Measurements from ENCODE around the gene THOC5.

GRCh38 chr22:29491012-29491411, 62.5 kb downstream of the THOC5 start:
- TF ChIP-seq CTCF (conservative IDR thresholded peaks at IDR 0.05; ENCODE audit: low read length) (no peak), EZH2phosphoT487 (IDR thresholded peaks at IDR 0.05; ENCODE audit: borderline replicate concordance, low read depth, low read length) (no peak)

Data from OCI-LY7 (cell line).